Measurements from ENCODE around the gene LAMA4.

- no peak for TF ChIP-seq POLR2AphosphoS5 (IDR thresholded peaks at IDR 0.05; ENCODE audit: low read depth, low read length)
- no peak for TF ChIP-seq TAF1 (IDR thresholded peaks at IDR 0.05; ENCODE audit: low read depth, low read length)
These were observed 153.8 kb downstream of the LAMA4 start for GRCh38 chr6:112100561-112100960.
